CD4-positive, alpha-beta T cell treated with Interleukin-6 at 100 ng/mL for 8 hours (primary cell): ENCODE results near the gene USP10.

Source experiments
- DNase-seq: peaks from one replicate; pipeline ENCODE4 v3.0.0-alpha.2; 2020; ENCODE audit warnings: mixed read lengths, low spot score

Gene USP10

DNA sequence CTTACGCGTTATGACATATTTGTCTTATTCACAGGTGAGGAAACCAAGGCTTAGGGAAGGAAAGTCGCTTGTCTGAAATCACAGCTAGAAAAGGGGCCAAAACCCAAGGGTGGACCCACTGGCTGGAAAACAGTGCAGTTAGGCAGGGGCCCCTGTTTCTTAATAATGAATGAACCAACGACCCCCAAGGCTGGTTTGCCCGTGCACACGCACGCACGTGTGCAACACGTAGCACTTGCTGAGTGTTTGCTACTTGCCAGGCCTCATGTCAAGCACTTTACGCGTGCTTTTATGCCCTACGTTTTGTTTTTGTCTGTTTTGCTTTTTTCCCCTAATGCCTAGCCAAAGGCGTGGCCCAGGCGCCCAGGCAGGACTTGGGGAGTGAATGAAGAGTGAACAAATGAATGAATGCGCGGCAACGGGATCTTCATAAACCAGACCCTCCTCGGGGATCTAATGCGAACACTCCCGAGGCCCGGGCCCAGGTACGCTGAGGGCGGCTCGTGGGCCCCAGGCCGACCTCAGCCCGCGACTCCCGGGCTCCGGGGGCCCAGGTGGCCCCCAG, 571 bp upstream of the USP10 start:
- peak; percentile 2 for DNase-seq

GRCh38 chr16:84700446-84701300, 873 bp downstream of the USP10 start:
- peak; percentile 37 for DNase-seq

GRCh38 chr16:84703681-84704080, 3.9 kb downstream of the USP10 start:
- no peak for DNase-seq

DNA sequence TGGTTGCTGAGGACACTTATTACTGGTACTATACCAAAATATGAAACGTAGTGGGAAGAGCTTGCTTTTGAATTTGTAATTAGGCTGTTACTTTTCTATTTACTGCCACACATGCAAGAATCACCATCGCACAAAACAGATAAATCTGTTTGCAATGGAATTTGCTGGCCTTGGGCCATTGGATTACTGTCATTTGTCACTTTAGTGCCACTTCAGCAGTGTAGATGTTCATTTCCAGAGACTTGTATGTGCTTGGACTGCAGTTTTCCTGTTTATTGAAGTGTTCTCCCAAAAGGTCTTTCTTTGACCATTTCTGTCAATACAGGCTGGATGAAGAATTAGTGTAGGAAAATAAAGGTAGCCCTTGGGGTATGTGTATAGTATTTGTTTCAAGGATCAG, 4.5 kb downstream of the USP10 start:
- no peak for DNase-seq

DNA sequence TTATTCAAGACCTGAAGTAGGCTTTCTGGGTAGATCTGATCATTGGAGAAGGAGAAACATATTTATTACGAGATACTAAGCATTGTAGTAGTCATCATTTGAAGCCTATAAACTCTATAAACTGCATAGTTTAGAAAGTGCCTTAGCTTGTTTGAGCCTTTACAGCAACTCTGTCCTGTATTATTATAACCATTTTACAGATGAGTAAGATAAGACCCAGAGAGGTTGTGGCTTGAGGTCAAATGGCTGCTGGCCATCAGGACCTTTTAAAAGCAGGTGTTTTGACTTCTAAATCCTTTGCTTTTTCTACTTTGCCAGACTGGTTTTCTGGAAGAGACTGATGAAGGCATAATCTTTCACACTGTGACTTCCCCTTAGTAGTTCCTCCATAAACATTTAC, 7.1 kb downstream of the USP10 start:
- DNase-seq, result no peak

DNA sequence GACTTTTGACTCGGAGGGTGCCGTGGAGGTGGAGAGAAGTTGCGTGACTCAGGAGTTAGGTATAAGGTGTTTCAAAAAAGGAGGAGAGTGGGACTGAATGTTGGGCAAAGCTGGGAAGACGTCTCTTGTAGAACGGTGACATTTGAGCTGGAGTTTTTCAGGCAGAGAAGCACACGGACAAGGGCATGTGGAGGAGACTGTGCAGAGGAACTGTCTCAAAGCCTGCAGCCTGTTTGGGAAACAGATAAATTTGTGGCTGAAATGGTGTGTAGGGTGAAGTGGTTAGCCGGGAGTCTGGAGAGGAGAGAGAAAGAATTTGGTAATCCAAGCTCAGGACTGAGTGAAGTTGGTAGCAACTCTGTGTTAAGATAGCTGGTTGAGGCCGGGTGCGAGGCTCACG, 9.8 kb downstream of the USP10 start:
- no peak for DNase-seq

- no peak for DNase-seq
Observed at GRCh38 chr16:84710686-84711085, 10.9 kb downstream of the USP10 start.

DNA sequence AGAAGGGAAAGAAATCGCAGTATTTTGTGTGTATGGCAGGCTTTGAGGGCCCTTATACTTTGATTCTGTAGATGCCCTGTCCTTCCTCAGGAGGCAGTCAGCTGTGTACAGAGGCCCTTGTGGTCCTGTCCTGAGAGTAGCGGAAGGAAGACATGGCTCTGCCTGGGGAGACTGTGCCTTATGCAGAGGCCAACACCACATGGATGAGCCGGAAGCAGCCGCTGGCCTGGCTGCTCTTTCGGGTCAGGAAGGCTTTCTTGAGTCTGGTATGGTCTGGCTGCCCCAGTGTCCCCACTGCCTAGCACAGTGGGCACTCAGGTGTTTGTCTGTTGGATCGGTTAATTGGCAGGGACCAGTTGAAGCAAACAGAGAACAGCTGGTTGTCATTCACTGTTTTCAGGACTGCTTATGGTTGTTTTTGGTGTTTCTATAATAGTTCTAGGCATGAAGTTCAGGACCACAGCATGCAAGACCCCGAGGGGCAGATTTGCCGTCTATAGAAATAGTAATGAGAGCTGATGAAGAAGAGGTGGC, 12.4 kb downstream of the USP10 start:
- DNase-seq, result no peak

DNA sequence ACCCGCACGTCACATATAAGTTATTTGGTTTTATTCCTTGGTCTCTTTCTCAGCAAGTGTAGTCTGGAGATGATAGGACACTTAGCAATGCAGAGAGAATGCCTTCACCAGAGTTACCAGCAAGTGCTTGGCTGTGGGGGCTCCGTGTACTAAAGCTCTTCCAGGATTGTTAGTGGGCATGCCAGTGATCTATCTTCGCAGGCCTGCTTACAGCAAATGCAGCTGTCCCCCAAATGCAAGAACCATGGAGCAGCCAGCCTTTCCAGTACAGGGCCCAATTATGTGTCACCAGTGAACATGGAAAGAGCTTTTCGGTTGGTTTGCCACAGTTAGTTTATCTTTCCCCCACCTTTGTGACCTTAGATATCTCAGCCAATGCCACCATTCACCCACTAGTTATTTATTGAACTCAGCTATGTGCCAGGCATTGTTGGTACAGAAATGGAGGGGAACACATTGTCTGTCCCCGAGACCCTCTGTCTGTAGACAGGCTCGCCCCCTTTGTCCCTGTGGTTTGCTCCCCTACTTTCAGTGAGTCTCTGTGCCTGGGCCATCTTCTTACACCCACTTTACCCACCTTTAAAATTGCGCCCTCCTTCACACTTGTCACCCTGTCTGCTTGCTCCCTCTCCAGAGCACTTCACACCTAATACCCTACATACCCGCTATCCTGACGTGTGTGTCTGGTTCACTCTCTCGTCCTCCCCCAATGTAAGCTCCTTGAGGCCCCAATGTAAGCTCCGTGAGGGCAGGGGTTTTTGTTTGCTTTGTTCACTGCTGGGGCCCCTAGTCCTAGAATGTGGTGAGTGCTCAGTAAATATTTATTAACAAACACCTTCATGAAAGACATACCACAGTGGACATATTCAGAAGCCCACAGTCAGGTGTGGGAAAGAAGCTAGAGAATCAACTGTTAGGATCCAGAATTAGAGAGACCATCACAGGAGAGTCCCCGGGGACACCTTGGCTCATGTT, 13.3 kb downstream of the USP10 start:
- DNase-seq, result no peak

GRCh38 chr16:84714028-84714427, 14.2 kb downstream of the USP10 start:
- DNase-seq, result no peak

- no peak for DNase-seq
Observed at GRCh38 chr16:84715424-84715823, 15.6 kb downstream of the USP10 start.

DNA sequence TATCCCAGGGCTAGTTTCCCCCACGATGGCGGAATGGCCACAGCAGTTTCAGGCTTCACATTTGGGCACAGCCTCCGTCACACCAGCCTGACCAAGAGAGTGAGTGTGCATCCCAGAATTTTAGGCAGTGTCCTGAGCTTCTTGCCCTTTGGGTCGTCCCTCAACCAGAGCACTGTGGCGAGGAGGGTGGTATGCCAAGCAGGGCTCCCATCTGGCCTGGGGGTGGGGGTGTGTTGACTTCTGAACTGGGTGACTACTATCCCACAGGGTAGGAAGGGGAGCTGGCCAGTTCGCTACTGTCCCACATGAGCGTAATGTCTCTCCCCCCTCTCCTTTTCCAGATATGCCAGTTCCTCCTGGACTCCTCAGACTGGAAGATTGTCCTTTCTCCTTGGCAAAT, 16.1 kb downstream of the USP10 start:
- no peak for DNase-seq

- no peak for DNase-seq
Observed at GRCh38 chr16:84716740-84717139, 16.9 kb downstream of the USP10 start.

DNA sequence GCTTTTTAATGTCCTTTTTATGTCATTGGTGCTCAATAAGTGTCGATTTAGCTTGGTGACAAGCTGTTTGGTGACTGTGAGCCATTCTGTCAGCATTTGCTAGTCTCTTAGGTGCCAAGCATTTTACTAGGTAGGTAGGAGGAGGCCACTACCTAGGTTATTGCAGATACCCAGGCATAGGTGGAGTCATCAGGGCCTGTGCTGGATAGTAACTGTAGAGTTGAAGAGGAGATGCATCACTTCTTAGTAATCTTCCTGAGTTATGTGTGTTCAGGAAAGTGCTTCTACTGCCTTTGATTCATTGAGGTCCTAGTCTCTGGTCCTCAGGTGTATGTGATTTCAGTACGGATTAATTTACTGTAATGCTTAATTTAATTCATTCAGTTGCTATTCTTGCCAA, 17.7 kb downstream of the USP10 start:
- no peak for DNase-seq

DNA sequence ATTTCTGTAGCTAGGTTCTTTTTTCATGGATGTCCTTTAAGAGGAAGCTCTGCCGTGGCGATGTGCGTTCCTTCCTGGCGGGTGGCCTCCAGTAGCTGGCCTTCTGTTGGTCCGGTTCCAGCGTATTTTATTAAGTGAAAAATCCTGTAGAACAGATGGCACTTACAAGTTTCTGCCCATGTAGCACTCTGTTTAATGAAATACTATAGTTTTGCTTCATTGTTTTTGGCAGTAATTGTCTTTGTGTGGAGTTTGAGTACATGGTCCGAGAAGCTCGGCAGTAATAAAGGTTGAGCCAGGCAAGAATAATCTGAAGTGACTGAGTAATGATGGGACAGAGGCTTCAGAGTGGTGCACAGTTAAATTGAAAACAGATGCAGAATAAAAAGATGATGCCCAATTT, 20.4 kb downstream of the USP10 start:
- DNase-seq, result no peak

DNA sequence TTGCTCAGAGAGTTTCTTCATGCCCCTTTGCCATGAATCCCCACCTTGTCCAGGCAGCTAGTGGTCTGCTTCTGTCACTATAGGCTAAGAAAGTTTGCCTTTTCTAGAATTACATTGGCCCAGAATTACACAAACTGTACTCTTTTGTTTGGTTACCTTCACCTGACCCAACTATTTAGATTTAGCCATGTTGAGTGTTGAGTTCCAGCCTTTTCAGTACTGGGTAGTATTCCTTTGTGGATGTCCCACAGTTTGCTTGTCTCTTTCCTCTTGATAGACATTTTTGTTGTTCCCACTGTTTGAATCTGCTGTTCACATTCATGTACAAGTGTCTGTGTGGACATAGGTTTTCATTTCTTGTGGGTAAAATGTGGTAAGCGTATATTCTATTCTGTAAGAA, 22.3 kb downstream of the USP10 start:
- DNase-seq, result no peak

- no peak for DNase-seq
Observed at GRCh38 chr16:84723906-84724305, 24.1 kb downstream of the USP10 start.

- no peak for DNase-seq
Observed at GRCh38 chr16:84724606-84725309, 25.0 kb downstream of the USP10 start.

DNA sequence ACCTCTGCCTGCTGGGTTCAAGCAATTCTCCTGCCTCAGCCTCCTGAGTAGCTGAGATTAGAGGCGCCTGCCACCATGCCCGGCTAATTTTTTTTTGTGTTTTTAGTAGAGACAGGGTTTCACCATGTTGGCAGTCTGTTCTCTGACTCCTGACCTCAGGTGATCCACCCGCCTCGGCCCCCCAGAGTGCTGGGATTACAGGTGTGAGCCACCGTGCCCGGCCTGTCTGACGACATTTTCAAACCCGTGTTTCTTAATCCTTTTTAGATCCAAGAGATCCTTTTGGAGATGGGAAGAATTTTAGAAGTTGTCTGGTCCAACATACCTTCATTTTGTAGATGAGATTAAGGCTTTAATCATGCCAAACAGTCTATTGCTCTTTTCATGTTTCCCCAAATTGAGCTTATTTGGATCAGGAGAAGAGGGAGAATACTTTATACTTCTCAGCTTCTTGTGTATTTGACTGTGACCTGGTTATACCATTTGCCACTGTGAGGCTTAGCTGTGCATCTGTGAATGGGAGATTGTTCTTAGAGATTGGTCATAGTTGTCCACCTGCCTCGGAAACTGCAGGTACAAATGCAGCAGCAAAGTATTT, 25.8 kb downstream of the USP10 start:
- no peak for DNase-seq

DNA sequence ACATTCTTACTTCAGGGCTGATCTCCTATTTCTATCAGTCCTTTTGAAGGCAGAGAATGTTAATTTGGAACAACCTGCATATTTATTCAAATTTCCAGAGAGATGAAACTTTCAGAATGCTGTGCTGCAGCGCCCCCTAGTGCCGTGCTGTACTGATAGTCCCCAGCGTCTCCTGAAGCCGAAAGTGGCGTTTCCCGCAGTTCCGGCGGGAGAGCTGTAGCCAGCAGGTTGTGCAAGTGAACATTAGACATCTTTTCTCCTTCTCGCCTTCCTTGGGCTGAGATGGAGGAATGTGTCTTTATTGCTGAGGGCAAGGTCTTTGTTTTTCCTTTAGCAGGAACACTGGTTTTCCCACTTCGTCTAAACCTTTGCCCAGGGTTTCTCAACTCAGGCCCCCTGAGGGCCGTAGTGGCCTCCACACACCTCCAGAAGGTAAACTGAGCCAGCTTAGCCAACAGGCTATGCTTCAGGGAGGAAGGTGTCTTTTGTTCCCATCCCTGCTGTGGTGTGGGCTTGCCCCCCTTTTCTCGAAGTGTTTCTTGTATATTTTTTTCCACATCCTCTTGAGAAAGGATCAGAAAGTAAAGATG, 26.4 kb downstream of the USP10 start:
- DNase-seq, result peak; percentile 73
